Sigmoid colon (tissue), 7 donors: ENCODE results near the gene KAZN. TPM values are rescaled to one million over a fixed set of nuclear protein-coding genes. Genes with fewer than 3 reads are reported as not detected.

Experiments
- DNase-seq: peaks from one replicate; pipeline ENCODE4 v3.0.0-alpha.2; 2019
- H3K27ac ChIP-seq, 4 donors: fragments of 200-600 bp; sonication (generic); one replicate each; pipeline ENCODE4 v1.5.1; 2016 to 2019; ENCODE audit warnings: mild to moderate bottlenecking in 1 of 4
- H3K27me3 ChIP-seq, 3 donors: fragments of 200-600 bp; sonication (generic); one replicate each; pipeline ENCODE4 v1.5.1; 2019; ENCODE audit warnings: mild to moderate bottlenecking in 1 of 3
- H3K36me3 ChIP-seq, 4 donors: fragments of 200-600 bp; sonication (generic); one replicate each; pipeline ENCODE4 v1.5.1; 2016 to 2019
- H3K4me1 ChIP-seq, 4 donors: fragments of 200-600 bp; sonication (generic); one replicate each; pipeline ENCODE4 v1.5.1; 2017 to 2019
- H3K4me3 ChIP-seq, 4 donors: fragments of 200-600 bp; sonication (generic); one replicate each; pipeline ENCODE4 v1.5.1; 2017 to 2019; ENCODE audit warnings: mild to moderate bottlenecking in 2 of 4, moderate library complexity in 1 of 4
- H3K9me3 ChIP-seq, 4 donors: fragments of 200-600 bp in 3 of 4; sonication (generic) in 3 of 4; one replicate each; pipeline versions ENCODE4 v1.5.1 to v1.6.1; 2013 to 2019
- EP300 ChIP-seq, 4 donors: sonication (generic); formaldehyde crosslinking; IDR thresholded peaks; one replicate each; pipeline ENCODE4 v1.6.1; 2017; ENCODE audit warnings: antibody characterized with exemption in 4 of 4
- POLR2A ChIP-seq, 2 donors: fragments of 450-650 bp; IDR thresholded peaks; one replicate each; pipeline ENCODE4 v1.6.1; 2016; ENCODE audit warnings: antibody characterized with exemption in 2 of 2, mild to moderate bottlenecking in 2 of 2, moderate library complexity in 2 of 2
- POLR2AphosphoS5 ChIP-seq, 4 donors: sonication (generic); formaldehyde crosslinking; IDR thresholded peaks; one replicate each; pipeline ENCODE4 v1.6.1; 2017; ENCODE audit warnings: antibody characterized with exemption in 4 of 4
- WGBS, 2 donors: extraction: QIAGEN DNeasy Blood & Tissue Kit; methylation state at CpG; one replicate each; pipeline ENCODE4 v1.1.7; 2013; 5-methylcytosine and 5-hydroxymethylcytosine counted together
- intact Hi-C: fragments of 100-400 bp; cut with DNase I; formaldehyde crosslinking; loops from one replicate; pipeline ENCODE4 v1.15.1; 2023
- polyA plus RNA-seq, 3 donors: library from polyadenylated mRNA; stranded (reverse); fragments of 200-250 nt; gene quantifications; one replicate each; pipeline ENCODE4 v1.2.3, GENCODE V29; 2013
- total RNA-seq, 4 donors: library from RNA; depleted of rRNA; stranded (reverse); fragments of >200 nt; gene quantifications; one replicate each; pipeline ENCODE4 v1.1.0, GENCODE V29; 2016
- TF ChIP-seq, protein P1 (sequence below), 4 experiments: fragments of 450-650 bp in 3 of 4; fragments of 200-600 bp in 1 of 4; IDR thresholded peaks; one replicate each; pipeline ENCODE4 v1.5.1; 2016 to 2019; ENCODE audit warnings: antibody characterized with exemption in 4 of 4, mild to moderate bottlenecking in 3 of 4, moderate library complexity in 2 of 4
- donor health status: healthy with polysubstance abuse.
- donor health status: Bipolar disorder and iron deficiency.
- donor health status: healthy.

KAZN gene
- total and polyA plus RNA-seq, 7 donors, result 2.5 to 11.4 (median 5.6) TPM

- intact Hi-C loops, result no loop called here
- Histone ChIP-seq H3K27me3 (no peaks in the 10 kb centered on the region), H3K36me3 (no peaks in the 10 kb centered on the region), H3K27ac (peak overlapping the region in 3 of 4 donors; percentile 30 to 53 (median 49)), H3K4me1 (peaks cover 0 to 29% (median 13%) of the 10 kb centered on the region in 4 donors), H3K9me3 (no peaks in the 10 kb centered on the region), H3K4me3 (no peak overlapping the region)
- no peak for DNase-seq
- TF ChIP-seq POLR2A (IDR thresholded peaks at IDR 0.05), result no peak
- TF ChIP-seq, protein P1, sequence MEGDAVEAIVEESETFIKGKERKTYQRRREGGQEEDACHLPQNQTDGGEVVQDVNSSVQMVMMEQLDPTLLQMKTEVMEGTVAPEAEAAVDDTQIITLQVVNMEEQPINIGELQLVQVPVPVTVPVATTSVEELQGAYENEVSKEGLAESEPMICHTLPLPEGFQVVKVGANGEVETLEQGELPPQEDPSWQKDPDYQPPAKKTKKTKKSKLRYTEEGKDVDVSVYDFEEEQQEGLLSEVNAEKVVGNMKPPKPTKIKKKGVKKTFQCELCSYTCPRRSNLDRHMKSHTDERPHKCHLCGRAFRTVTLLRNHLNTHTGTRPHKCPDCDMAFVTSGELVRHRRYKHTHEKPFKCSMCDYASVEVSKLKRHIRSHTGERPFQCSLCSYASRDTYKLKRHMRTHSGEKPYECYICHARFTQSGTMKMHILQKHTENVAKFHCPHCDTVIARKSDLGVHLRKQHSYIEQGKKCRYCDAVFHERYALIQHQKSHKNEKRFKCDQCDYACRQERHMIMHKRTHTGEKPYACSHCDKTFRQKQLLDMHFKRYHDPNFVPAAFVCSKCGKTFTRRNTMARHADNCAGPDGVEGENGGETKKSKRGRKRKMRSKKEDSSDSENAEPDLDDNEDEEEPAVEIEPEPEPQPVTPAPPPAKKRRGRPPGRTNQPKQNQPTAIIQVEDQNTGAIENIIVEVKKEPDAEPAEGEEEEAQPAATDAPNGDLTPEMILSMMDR (IDR thresholded peaks at IDR 0.05), result no peak
- TF ChIP-seq POLR2AphosphoS5 (IDR thresholded peaks at IDR 0.05), result no peak
- TF ChIP-seq EP300 (IDR thresholded peaks at IDR 0.05), result no peak
- 72 to 87% methylated on average over 4 of the region's 4 CpGs for whole genome bisulfite sequencing, 2 donors
Observed at GRCh38 chr1:15146971-15147376, 548.5 kb downstream of the KAZN start.

DNA sequence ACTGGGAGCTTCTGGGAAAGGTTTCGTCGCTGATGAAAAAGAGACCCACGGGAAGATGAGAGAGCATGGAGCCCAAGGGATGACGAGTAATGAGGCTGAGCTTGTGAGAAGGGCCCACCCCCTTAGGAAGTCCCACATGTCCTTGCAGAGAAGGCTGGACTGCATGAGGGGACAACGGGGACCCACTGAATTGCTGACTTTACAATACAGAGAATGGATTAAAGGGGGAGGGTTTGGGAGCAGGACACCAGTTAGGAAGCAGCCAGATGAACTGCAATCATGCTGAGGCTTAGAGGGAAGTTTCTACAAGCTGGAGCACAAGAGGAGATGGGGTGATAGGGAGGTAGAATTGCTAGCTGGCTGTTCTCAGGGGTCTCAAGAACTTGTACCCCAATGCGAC lies 549.5 kb downstream of the KAZN start:
- Histone ChIP-seq H3K4me3 (no peak overlapping the region), H3K27ac (no peak overlapping the region), H3K9me3 (no peaks in the 10 kb centered on the region), H3K36me3 (no peaks in the 10 kb centered on the region), H3K4me1 (peaks cover 4 to 31% (median 19%) of the 10 kb centered on the region in 4 donors), H3K27me3 (no peaks in the 10 kb centered on the region)
- 83 to 90% methylated on average over 6 of the region's 6 CpGs for WGBS, 2 donors
- TF ChIP-seq EP300 (IDR thresholded peaks at IDR 0.05), result no peak
- TF ChIP-seq, protein P1 (IDR thresholded peaks at IDR 0.05), result no peak
- intact Hi-C loops, result no loop called here
- DNase-seq, result no peak

DNA sequence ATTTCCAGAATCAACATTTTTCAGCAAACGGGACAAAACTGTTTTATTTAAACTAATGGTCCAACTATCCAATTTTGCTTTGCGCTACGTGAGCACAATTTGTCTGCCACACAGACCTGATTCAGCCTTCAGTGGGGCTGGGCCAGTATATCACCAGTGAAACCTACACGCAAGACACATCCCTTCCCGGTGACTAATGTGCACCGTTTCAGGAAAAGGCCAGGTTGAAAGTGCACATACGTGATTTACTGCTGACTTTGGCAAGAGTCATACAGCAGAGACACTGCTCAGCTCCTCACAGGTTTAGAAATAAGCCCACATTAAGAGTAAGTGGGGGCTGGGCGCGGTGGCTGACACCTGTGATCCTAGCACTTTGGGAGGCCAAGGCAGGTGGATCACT lies 550.0 kb downstream of the KAZN start:
- Histone ChIP-seq H3K9me3 (no peaks in the 10 kb centered on the region), H3K36me3 (no peaks in the 10 kb centered on the region), H3K27ac (no peak overlapping the region), H3K4me1 (peaks cover 4 to 31% (median 21%) of the 10 kb centered on the region in 4 donors), H3K4me3 (no peak overlapping the region), H3K27me3 (no peaks in the 10 kb centered on the region)
- WGBS, 2 donors, result 90 to 91% methylated on average over 9 of the region's 9 CpGs
- intact Hi-C loops, result no loop called here
- DNase-seq, result no peak
- TF ChIP-seq POLR2AphosphoS5 (IDR thresholded peaks at IDR 0.05) (no peak), POLR2A (IDR thresholded peaks at IDR 0.05) (no peak), EP300 (IDR thresholded peaks at IDR 0.05) (no peak)
- TF ChIP-seq, protein P1 (IDR thresholded peaks at IDR 0.05), result no peak

GRCh38 chr1:15148941-15149340 lies 550.5 kb downstream of the KAZN start:
- no peak overlapping the region for H3K27ac ChIP-seq
- intact Hi-C loops, result no loop called here
- 0% methylated on average over 1 of the region's 1 CpG for WGBS, 2 donors
- H3K27me3 ChIP-seq, result no peaks in the 10 kb centered on the region
- H3K4me3 ChIP-seq, result no peak overlapping the region
- TF ChIP-seq POLR2A (IDR thresholded peaks at IDR 0.05) (no peak), EP300 (IDR thresholded peaks at IDR 0.05) (no peak), POLR2AphosphoS5 (IDR thresholded peaks at IDR 0.05) (no peak)
- TF ChIP-seq, protein P1 (IDR thresholded peaks at IDR 0.05), result no peak
- H3K4me1 ChIP-seq, result peaks cover 4 to 31% (median 21%) of the 10 kb centered on the region in 4 donors
- no peak for DNase-seq
- H3K9me3 ChIP-seq, result no peaks in the 10 kb centered on the region
- H3K36me3 ChIP-seq, result no peaks in the 10 kb centered on the region

GRCh38 chr1:15150376-15150775 lies 551.9 kb downstream of the KAZN start:
- intact Hi-C loops, result loop anchor here (10.0 kb wide), 2 partner anchors 274 to 374 kb away; partner anchors contain the start of genes CASP9 and DNAJC16
- Histone ChIP-seq H3K36me3 (no peaks in the 10 kb centered on the region), H3K4me1 (peaks cover 4 to 45% (median 33%) of the 10 kb centered on the region in 4 donors), H3K27ac (no peak overlapping the region), H3K27me3 (no peaks in the 10 kb centered on the region), H3K4me3 (no peak overlapping the region), H3K9me3 (no peaks in the 10 kb centered on the region)
- TF ChIP-seq POLR2AphosphoS5 (IDR thresholded peaks at IDR 0.05) (no peak), POLR2A (IDR thresholded peaks at IDR 0.05) (no peak), EP300 (IDR thresholded peaks at IDR 0.05) (no peak)
- TF ChIP-seq, protein P1 (IDR thresholded peaks at IDR 0.05), result no peak
- 92 to 93% methylated on average over 3 of the region's 3 CpGs for WGBS, 2 donors
- no peak for DNase-seq
